H9 (cell line): ENCODE measurements around the gene HIPK2. TPM values are rescaled to one million over a fixed set of nuclear protein-coding genes. Genes with fewer than 3 reads are reported as not detected.

Experiments
- DNase-seq: peaks from one replicate; pipeline ENCODE4 v3.0.0-alpha.2; 2017
- H2AFZ ChIP-seq: one replicate; pipeline ENCODE4 v1.6.1; 2013; ENCODE audit warnings: mild to moderate bottlenecking, low read length, control low read depth, moderate library complexity
- H2AK5ac ChIP-seq: 2 replicates; pipeline ENCODE4 v1.6.1; 2013; ENCODE audit warnings: low read length, control low read depth, mixed read lengths; ENCODE audit not compliant: insufficient read length
- H2BK120ac ChIP-seq: one replicate; pipeline ENCODE4 v1.6.1; 2013; ENCODE audit warnings: low read depth, mild to moderate bottlenecking, low read length, control low read depth, inconsistent platforms; ENCODE audit not compliant: poor library complexity, severe bottlenecking
- H2BK12ac ChIP-seq: 2 replicates; pipeline ENCODE4 v1.6.1; 2013; ENCODE audit warnings: low read length, control low read depth, mixed read lengths, low read depth; ENCODE audit not compliant: insufficient read length
- H2BK15ac ChIP-seq: 2 replicates; pipeline ENCODE4 v1.6.1; 2013; ENCODE audit warnings: low read depth, low read length, control low read depth
- H2BK20ac ChIP-seq: one replicate; pipeline ENCODE4 v1.6.1; 2013; ENCODE audit warnings: low read depth, mild to moderate bottlenecking, low read length, control low read depth, inconsistent platforms; ENCODE audit not compliant: poor library complexity, severe bottlenecking
- H2BK5ac ChIP-seq: 2 replicates; pipeline ENCODE4 v1.6.1; 2013; ENCODE audit warnings: low read length, control low read depth, mixed read lengths; ENCODE audit not compliant: insufficient read length
- H3K14ac ChIP-seq: 2 replicates; pipeline ENCODE4 v1.6.1; 2013; ENCODE audit warnings: low read length, control low read depth; ENCODE audit not compliant: insufficient read depth
- H3K18ac ChIP-seq: 2 replicates; pipeline ENCODE4 v1.6.1; 2013; ENCODE audit warnings: low read depth, mild to moderate bottlenecking, mixed read lengths, low read length, control low read depth; ENCODE audit not compliant: insufficient read length
- H3K23ac ChIP-seq: 2 replicates; pipeline ENCODE4 v1.6.1; 2013; ENCODE audit warnings: low read length, control low read depth, mixed read lengths, low read depth; ENCODE audit not compliant: insufficient read length
- H3K23me2 ChIP-seq: 2 replicates; pipeline ENCODE4 v1.6.1; 2013; ENCODE audit warnings: low read depth, mild to moderate bottlenecking, mixed read lengths, low read length, control low read depth; ENCODE audit not compliant: insufficient read length, poor library complexity, severe bottlenecking
- H3K27ac ChIP-seq: 2 replicates; pipeline ENCODE4 v1.5.1; 2013; ENCODE audit warnings: low read length, control low read depth, mixed read lengths, low read depth; ENCODE audit not compliant: insufficient read length
- H3K27me3 ChIP-seq: 2 replicates; pipeline ENCODE4 v1.6.1; 2013; ENCODE audit warnings: low read length, control low read depth, inconsistent platforms; ENCODE audit not compliant: insufficient read depth
- H3K4ac ChIP-seq: 2 replicates; pipeline ENCODE4 v1.6.1; 2013; ENCODE audit warnings: low read depth, mild to moderate bottlenecking, control low read depth, inconsistent platforms, low read length, moderate library complexity
- H3K4me1 ChIP-seq: 2 replicates; pipeline ENCODE4 v1.6.1; 2013; ENCODE audit warnings: low read length, control low read depth, inconsistent platforms; ENCODE audit not compliant: insufficient read depth
- H3K4me2 ChIP-seq: 2 replicates; pipeline ENCODE4 v1.6.1; 2013; ENCODE audit warnings: low read length, control low read depth, mixed read lengths; ENCODE audit not compliant: insufficient read length, insufficient read depth
- H3K56ac ChIP-seq: 2 replicates; pipeline ENCODE4 v1.6.1; 2013; ENCODE audit warnings: low read depth, mild to moderate bottlenecking, mixed read lengths, low read length, control low read depth; ENCODE audit not compliant: insufficient read length
- H3K79me1 ChIP-seq: 2 replicates; pipeline ENCODE4 v1.6.1; 2013; ENCODE audit warnings: low read depth, mild to moderate bottlenecking, moderate library complexity, low read length, control low read depth, inconsistent platforms; ENCODE audit not compliant: insufficient read depth, poor library complexity, severe bottlenecking
- H3K79me2 ChIP-seq: 2 replicates; pipeline ENCODE4 v1.6.1; 2013; ENCODE audit warnings: low read length, control low read depth, inconsistent platforms; ENCODE audit not compliant: insufficient read depth
- H3K9ac ChIP-seq: 2 replicates; pipeline ENCODE4 v1.6.1; 2013; ENCODE audit warnings: low read length, control low read depth, mixed read lengths; ENCODE audit not compliant: insufficient read length; ENCODE audit errors: extremely low read depth
- H3K9me3 ChIP-seq: one replicate; pipeline ENCODE4 v1.6.1; 2013; ENCODE audit warnings: low read depth, low read length, inconsistent platforms; ENCODE audit not compliant: control insufficient read depth
- H3T11ph ChIP-seq: one replicate; pipeline ENCODE4 v1.6.1; 2013; ENCODE audit warnings: mild to moderate bottlenecking, low read length, control low read depth, inconsistent platforms
- H4K20me1 ChIP-seq: one replicate; pipeline ENCODE4 v1.6.1; 2013; ENCODE audit not compliant: control insufficient read depth, insufficient read length, insufficient read depth
- H4K5ac ChIP-seq: 2 replicates; pipeline ENCODE4 v1.6.1; 2013; ENCODE audit warnings: low read depth, mild to moderate bottlenecking, mixed read lengths, low read length, control low read depth; ENCODE audit not compliant: insufficient read length
- H4K8ac ChIP-seq: replicated peaks from 2 replicates; pipeline ENCODE4 v1.6.1; 2013; ENCODE audit warnings: low read length, control low read depth, mixed read lengths, low read depth; ENCODE audit not compliant: insufficient read length
- H4K91ac ChIP-seq: 2 replicates; pipeline ENCODE4 v1.6.1; 2013; ENCODE audit warnings: low read depth, mild to moderate bottlenecking, moderate library complexity, mixed read lengths, low read length, control low read depth; ENCODE audit not compliant: insufficient read length
- H3K27ac Mint-ChIP-seq, 3 experiments: 2 replicates in 2 of 3; 3 replicates in 1 of 3; pipeline ENCODE4 v1.8.0; 2020 to 2021; ENCODE audit warnings: mixed read lengths in 3 of 3, mild to moderate bottlenecking in 1 of 3, moderate library complexity in 1 of 3
- H3K27me3 Mint-ChIP-seq: 2 replicates; pipeline ENCODE4 v1.8.0; 2021; ENCODE audit warnings: low read depth, mild to moderate bottlenecking, moderate library complexity, mixed read lengths
- H3K36me3 Mint-ChIP-seq, 3 experiments: 2 replicates in 2 of 3; 3 replicates in 1 of 3; pipeline ENCODE4 v1.8.0; 2020 to 2021; ENCODE audit warnings: low read depth in 3 of 3, mixed read lengths in 3 of 3; ENCODE audit not compliant: insufficient read depth in 1 of 3
- H3K4me1 Mint-ChIP-seq, 2 experiments: 2 replicates each; pipeline ENCODE4 v1.8.0; 2020; ENCODE audit warnings: mixed read lengths in 2 of 2
- H3K4me3 Mint-ChIP-seq, 2 experiments: 2 replicates in 1 of 2; 3 replicates in 1 of 2; pipeline ENCODE4 v1.8.0; 2020 to 2021; ENCODE audit warnings: mild to moderate bottlenecking in 2 of 2, mixed read lengths in 2 of 2, moderate library complexity in 1 of 2
- H3K9me3 Mint-ChIP-seq, 2 experiments: 2 replicates in 1 of 2; 3 replicates in 1 of 2; pipeline ENCODE4 v1.8.0; 2020; ENCODE audit warnings: mild to moderate bottlenecking in 2 of 2, mixed read lengths in 2 of 2, moderate library complexity in 1 of 2
- WGBS: extraction: QIAGEN DNeasy Blood & Tissue Kit; methylation state at CpG from one replicate; pipeline ENCODE4 v1.1.7; 2013; ENCODE audit warnings: missing lambda C conversion rate, low lambda C conversion rate, mixed read lengths; ENCODE audit not compliant: insufficient read length; ENCODE audit errors: extremely low coverage; 5-methylcytosine and 5-hydroxymethylcytosine counted together
- total RNA-seq: library from RNA; stranded (reverse); gene quantifications from 2 replicates; pipeline ENCODE4 v1.2.1, GENCODE V29; 2021
- TF ChIP-seq, protein P1 (sequence below): fragments of 200-600 bp; sonication (generic); conservative IDR thresholded peaks from 3 replicates; pipeline ENCODE4 v1.8.0; 2021; ENCODE audit warnings: antibody characterized with exemption, mild to moderate bottlenecking

Gene HIPK2
- total RNA-seq, 1 experiment from 2014 or later: 21.9 TPM

DNA sequence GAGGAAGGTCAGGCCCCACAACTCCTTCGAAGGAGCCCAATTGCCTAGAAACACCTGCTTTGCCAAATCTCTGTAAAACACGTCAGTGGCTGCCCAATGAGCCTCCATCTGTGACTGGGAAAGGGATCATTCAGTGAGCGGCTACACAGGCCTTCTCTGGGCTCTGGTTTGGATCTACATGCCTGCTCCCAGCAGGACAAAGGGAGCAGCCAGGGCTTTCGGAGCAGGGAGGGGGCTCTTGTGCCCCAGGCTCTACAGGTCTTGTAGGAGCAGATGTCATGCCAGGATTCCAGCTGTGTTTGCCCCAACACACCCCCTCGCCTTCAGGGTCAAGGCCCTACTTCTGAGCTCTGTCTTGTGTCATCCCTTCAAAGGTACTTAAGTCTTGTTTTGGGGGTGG, 180.8 kb downstream of the HIPK2 start:
- H3K79me2 ChIP-seq: no peaks in the 10 kb centered on the region
- DNase-seq: no peak
- no peak overlapping the region for H3T11ph ChIP-seq
- no peak overlapping the region for H2BK12ac ChIP-seq
- H4K5ac ChIP-seq: no peak overlapping the region
- no peak overlapping the region for H2BK20ac ChIP-seq
- no peaks in the 10 kb centered on the region for H3K27me3 ChIP-seq
- Mint-ChIP-seq H3K9me3 (no peaks in the 10 kb centered on the region), H3K36me3 (peaks cover 0 to 23% (median 13%) of the 10 kb centered on the region in 3 experiments; a peak in 5 of 7 replicates), H3K27me3 (no peaks in the 10 kb centered on the region), H3K27ac (no peak overlapping the region), H3K4me1 (no peaks in the 10 kb centered on the region), H3K4me3 (no peak overlapping the region)
- H3K23ac ChIP-seq: no peak overlapping the region
- no peaks in the 10 kb centered on the region for H3K9me3 ChIP-seq
- H3K4me2 ChIP-seq: no peak overlapping the region
- no peak overlapping the region for H2AFZ ChIP-seq
- no peak overlapping the region for H2AK5ac ChIP-seq
- no peak overlapping the region for H4K91ac ChIP-seq
- TF ChIP-seq, protein P1, sequence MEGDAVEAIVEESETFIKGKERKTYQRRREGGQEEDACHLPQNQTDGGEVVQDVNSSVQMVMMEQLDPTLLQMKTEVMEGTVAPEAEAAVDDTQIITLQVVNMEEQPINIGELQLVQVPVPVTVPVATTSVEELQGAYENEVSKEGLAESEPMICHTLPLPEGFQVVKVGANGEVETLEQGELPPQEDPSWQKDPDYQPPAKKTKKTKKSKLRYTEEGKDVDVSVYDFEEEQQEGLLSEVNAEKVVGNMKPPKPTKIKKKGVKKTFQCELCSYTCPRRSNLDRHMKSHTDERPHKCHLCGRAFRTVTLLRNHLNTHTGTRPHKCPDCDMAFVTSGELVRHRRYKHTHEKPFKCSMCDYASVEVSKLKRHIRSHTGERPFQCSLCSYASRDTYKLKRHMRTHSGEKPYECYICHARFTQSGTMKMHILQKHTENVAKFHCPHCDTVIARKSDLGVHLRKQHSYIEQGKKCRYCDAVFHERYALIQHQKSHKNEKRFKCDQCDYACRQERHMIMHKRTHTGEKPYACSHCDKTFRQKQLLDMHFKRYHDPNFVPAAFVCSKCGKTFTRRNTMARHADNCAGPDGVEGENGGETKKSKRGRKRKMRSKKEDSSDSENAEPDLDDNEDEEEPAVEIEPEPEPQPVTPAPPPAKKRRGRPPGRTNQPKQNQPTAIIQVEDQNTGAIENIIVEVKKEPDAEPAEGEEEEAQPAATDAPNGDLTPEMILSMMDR: no peak
- no peak overlapping the region for H3K27ac ChIP-seq
- H4K8ac ChIP-seq: no peak overlapping the region
- H3K4me1 ChIP-seq: no peaks in the 10 kb centered on the region
- H3K23me2 ChIP-seq: no peaks in the 10 kb centered on the region
- no peak overlapping the region for H3K4ac ChIP-seq
- no CpG with 5 or more reads among the region's 5 CpGs for WGBS
- H3K14ac ChIP-seq: no peak overlapping the region
- no peak overlapping the region for H2BK15ac ChIP-seq
- H3K56ac ChIP-seq: no peak overlapping the region
- no peak overlapping the region for H2BK120ac ChIP-seq
- H3K18ac ChIP-seq: no peak overlapping the region
- no peaks in the 10 kb centered on the region for H3K79me1 ChIP-seq
- no peaks in the 10 kb centered on the region for H4K20me1 ChIP-seq
- H3K9ac ChIP-seq: no peak overlapping the region
- H2BK5ac ChIP-seq: no peak overlapping the region
